IMR-90 (cell line): ENCODE data around the gene USP47. TPM values are rescaled to one million over a fixed set of nuclear protein-coding genes. Genes with fewer than 3 reads are reported as not detected.

ENCODE experiments used
- ATAC-seq: fragments of 200-7000 bp; cut with Tn5 transposase; 2 replicates; pipeline ENCODE4 v1.9.1; 2020; ENCODE audit warnings: low read depth, mild to moderate bottlenecking, moderate library complexity
- BruUV-seq: library from RNA; stranded (reverse); fragments of 400-500 nt; replicated peaks from 2 replicates; lab custom pipeline; 2021; lab: Mats Ljungman, UMichigan
- CTCF ChIA-PET: fragments of 300-600 bp; formaldehyde crosslinking; extraction: SDS; loops from one replicate; lab custom pipeline; 2021; ENCODE audit warnings: antibody characterized with exemption; lab: Yijun Ruan, JAX
- POLR2A ChIA-PET: fragments of 300-600 bp; sonication (Branson Sonifier 250); formaldehyde crosslinking; loops from one replicate; lab custom pipeline; 2022; ENCODE audit warnings: antibody characterized with exemption; ENCODE audit not compliant: unreplicated experiment; lab: Charles Lee
- DNase-seq: peaks from one replicate; pipeline ENCODE4 v3.0.0; 2013
- H2AFZ ChIP-seq: replicated peaks from 2 replicates; pipeline ENCODE3; 2013; ENCODE audit warnings: low read length, mild to moderate bottlenecking; ENCODE audit not compliant: poor library complexity
- H2AK5ac ChIP-seq: 2 replicates; pipeline ENCODE4 v1.6.1; 2013; ENCODE audit warnings: low read depth, low read length, inconsistent platforms
- H2AK9ac ChIP-seq: replicated peaks from 2 replicates; pipeline ENCODE3; 2013; ENCODE audit warnings: mild to moderate bottlenecking, low read depth, low read length, moderate library complexity; ENCODE audit not compliant: poor library complexity
- H2BK120ac ChIP-seq: 2 replicates; pipeline ENCODE4 v1.6.1; 2013; ENCODE audit warnings: low read depth, low read length, inconsistent platforms
- H2BK15ac ChIP-seq: 3 replicates; pipeline ENCODE4 v1.6.1; 2013; ENCODE audit warnings: low read depth, low read length, inconsistent platforms
- H2BK20ac ChIP-seq: 2 replicates; pipeline ENCODE4 v1.6.1; 2013; ENCODE audit warnings: low read depth, mild to moderate bottlenecking, inconsistent platforms, low read length, moderate library complexity
- H2BK5ac ChIP-seq: 2 replicates; pipeline ENCODE4 v1.6.1; 2013; ENCODE audit warnings: mild to moderate bottlenecking, low read depth, low read length, inconsistent platforms; ENCODE audit not compliant: poor library complexity, severe bottlenecking
- H3K14ac ChIP-seq: replicated peaks from 2 replicates; pipeline ENCODE4 v1.6.1; 2013; ENCODE audit warnings: low read depth, low read length, inconsistent platforms
- H3K18ac ChIP-seq: 2 replicates; pipeline ENCODE4 v1.6.1; 2013; ENCODE audit warnings: low read depth, low read length, control low read depth
- H3K23ac ChIP-seq: 2 replicates; pipeline ENCODE4 v1.6.1; 2013; ENCODE audit warnings: low read depth, low read length, inconsistent platforms
- H3K27ac ChIP-seq: 2 replicates; pipeline ENCODE4 v1.5.1; 2013; ENCODE audit warnings: mild to moderate bottlenecking, control low read depth, low read length; ENCODE audit not compliant: insufficient read depth
- H3K27me3 ChIP-seq: 2 replicates; pipeline ENCODE4 v1.6.1; 2013; ENCODE audit warnings: low read length; ENCODE audit not compliant: control insufficient read depth, insufficient read depth
- H3K36me3 ChIP-seq: 2 replicates; pipeline ENCODE4 v1.6.1; 2013; ENCODE audit warnings: low read length, mixed read lengths; ENCODE audit not compliant: control insufficient read depth, insufficient read depth
- H3K4ac ChIP-seq: 2 replicates; pipeline ENCODE4 v1.6.1; 2013; ENCODE audit warnings: low read depth, low read length, inconsistent platforms
- H3K4me1 ChIP-seq: 2 replicates; pipeline ENCODE4 v1.6.1; 2013; ENCODE audit warnings: low read length, mixed read lengths; ENCODE audit not compliant: control insufficient read depth, insufficient read depth
- H3K4me2 ChIP-seq: 2 replicates; pipeline ENCODE4 v1.6.1; 2013; ENCODE audit warnings: low read depth, mild to moderate bottlenecking, control low read depth, low read length, moderate library complexity
- H3K4me3 ChIP-seq: 2 replicates; pipeline ENCODE4 v1.5.1; 2013; ENCODE audit warnings: low read depth, mild to moderate bottlenecking, control low read depth, low read length, moderate library complexity; ENCODE audit not compliant: insufficient read depth
- H3K56ac ChIP-seq: 2 replicates; pipeline ENCODE4 v1.6.1; 2013; ENCODE audit warnings: low read length, inconsistent platforms; ENCODE audit not compliant: insufficient read depth; ENCODE audit errors: extremely low read depth
- H3K79me1 ChIP-seq, 2 experiments: 2 replicates each; pipeline ENCODE4 v1.6.1; 2013; ENCODE audit warnings: low read length in 2 of 2, inconsistent platforms in 1 of 2, low read depth in 1 of 2
- H3K9ac ChIP-seq: 2 replicates; pipeline ENCODE4 v1.6.1; 2013; ENCODE audit warnings: low read depth, low read length, control low read depth
- H3K9me1 ChIP-seq: 2 replicates; pipeline ENCODE4 v1.6.1; 2013; ENCODE audit warnings: low read length, inconsistent platforms; ENCODE audit not compliant: insufficient read depth
- H3K9me3 ChIP-seq: 2 replicates; pipeline ENCODE4 v1.6.1; 2013; ENCODE audit warnings: low read length; ENCODE audit not compliant: control insufficient read depth, insufficient read depth
- H4K20me1 ChIP-seq: 2 replicates; pipeline ENCODE4 v1.6.1; 2013; ENCODE audit warnings: low read length, inconsistent platforms; ENCODE audit not compliant: insufficient read depth
- H4K5ac ChIP-seq: 2 replicates; pipeline ENCODE4 v1.6.1; 2013; ENCODE audit warnings: mild to moderate bottlenecking, low read depth, low read length, control low read depth
- H4K8ac ChIP-seq, 2 experiments: 2 replicates each; pipeline ENCODE4 v1.6.1; 2013; ENCODE audit warnings: low read depth in 2 of 2, low read length in 2 of 2, control low read depth in 1 of 2, inconsistent platforms in 1 of 2
- H4K91ac ChIP-seq: 2 replicates; pipeline ENCODE4 v1.6.1; 2013; ENCODE audit warnings: low read depth, low read length, inconsistent platforms; ENCODE audit not compliant: insufficient read depth
- BHLHE40 ChIP-seq: fragments of 150-350 bp; IDR thresholded peaks from 2 replicates; pipeline ENCODE4 v1.6.1; 2016; ENCODE audit warnings: mild to moderate bottlenecking, low read depth, low read length
- CEBPB ChIP-seq: IDR thresholded peaks from 2 replicates; pipeline ENCODE4 v1.6.1; 2012; ENCODE audit warnings: low read depth, low read length, improper control_type of control experiment
- CHD1 ChIP-seq: IDR thresholded peaks from 2 replicates; pipeline ENCODE4 v1.6.1; 2012; ENCODE audit warnings: low read depth, low read length, improper control_type of control experiment
- MAZ ChIP-seq: IDR thresholded peaks from 2 replicates; pipeline ENCODE4 v1.6.1; 2012; ENCODE audit warnings: low read depth, mild to moderate bottlenecking, low read length, improper control_type of control experiment, moderate library complexity, borderline replicate concordance
- POLR2A ChIP-seq: IDR thresholded peaks from 2 replicates; pipeline ENCODE4 v1.6.1; 2012; ENCODE audit warnings: mild to moderate bottlenecking, low read depth, low read length
- RFX5 ChIP-seq: IDR thresholded peaks from 2 replicates; pipeline ENCODE4 v1.8.0; 2012; ENCODE audit warnings: low read depth, mild to moderate bottlenecking, low read length, moderate library complexity
- SMC3 ChIP-seq: fragments of 150-350 bp; IDR thresholded peaks from 2 replicates; pipeline ENCODE4 v1.6.1; 2016; ENCODE audit warnings: low read depth, mild to moderate bottlenecking, antibody characterized with exemption, low read length, moderate library complexity
- WGBS, 2 experiments: methylation state at CpG; one replicate each; pipeline versions ENCODE4 v1.1.5 to v1.1.7; 2013; ENCODE audit warnings: missing lambda C conversion rate in 2 of 2; ENCODE audit not compliant: insufficient read length in 1 of 2; ENCODE audit errors: extremely low coverage in 2 of 2; 5-methylcytosine and 5-hydroxymethylcytosine counted together
- dilution Hi-C: fragments of 300-500 bp; cut with HindIII; formaldehyde crosslinking; loops from one replicate; pipeline ENCODE4 v1.14.3; 2018; ENCODE audit warnings: low sequenced_read_pairs; ENCODE audit not compliant: unreplicated experiment
- in situ Hi-C: fragments of 300-500 bp; cut with MboI; formaldehyde crosslinking; loops from 3 replicates; pipeline ENCODE4 v1.14.3; 2019; ENCODE audit warnings: low sequenced_read_pairs, inconsistent platforms, mixed read lengths
- intact Hi-C: fragments of 100-400 bp; cut with micrococcal nuclease; formaldehyde crosslinking; loops from 2 replicates; pipeline ENCODE4 v1.10.0; 2022
- polyA plus RNA-seq, 3 experiments: library from polyadenylated mRNA; depleted of rRNA; stranded (reverse); fragments of >200 nt; gene quantifications; 2 replicates each; pipeline ENCODE4 v1.2.3, GENCODE V29; 2012; ENCODE audit warnings: low replicate concordance in 1 of 3
- total RNA-seq: library from RNA; depleted of rRNA; stranded (reverse); fragments of >200 nt; gene quantifications from 2 replicates; pipeline ENCODE4 v1.2.3, GENCODE V29; 2012
- TF ChIP-seq, protein P1 (sequence below): conservative IDR thresholded peaks from 2 replicates; pipeline ENCODE4 v1.5.1; 2012; ENCODE audit warnings: mild to moderate bottlenecking, low read depth, low read length, improper control_type of control experiment
- TF ChIP-seq, protein P2 (sequence below): fragments of 150-350 bp; IDR thresholded peaks from 2 replicates; pipeline ENCODE4 v1.6.1; 2017; ENCODE audit warnings: mild to moderate bottlenecking, antibody characterized with exemption, low read length, low read depth

The USP47 gene
- total and polyA plus RNA-seq, 2 of the 4 experiments (the other 2 are of a cell fraction), result 15.0 to 110 TPM

DNA sequence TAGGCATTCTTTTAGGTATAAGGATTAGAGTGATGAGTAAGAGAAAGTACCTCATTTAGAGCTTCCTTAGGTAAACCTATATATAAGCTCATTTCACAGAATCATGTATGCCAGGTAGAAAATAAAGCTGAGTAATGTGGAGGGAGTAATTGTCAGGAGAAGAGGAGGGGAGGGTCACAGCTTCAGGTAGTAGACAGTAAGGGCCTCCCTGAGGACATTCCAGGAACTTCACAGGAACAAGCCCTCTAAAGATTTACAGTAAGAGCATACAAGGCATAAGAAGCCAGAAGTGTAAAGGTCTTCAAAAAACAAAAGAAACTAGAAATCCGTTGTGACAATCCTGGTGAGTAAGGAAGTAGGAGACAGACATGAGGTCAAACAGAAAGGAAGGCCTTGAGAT is 57.6 kb downstream of the USP47 start:
- WGBS, 2 experiments, result no CpG with 5 or more reads among the region's 1 CpG
- DNase-seq (no peak), ATAC-seq (no peak)
- H3K56ac ChIP-seq, result no peak overlapping the region
- 0 out of 2 replicates have a peak, but pooled peaks cover 2% of the 10 kb centered on the region for H4K20me1 ChIP-seq
- H3K9me1 ChIP-seq, result peaks cover 5% of the 10 kb centered on the region
- H2AFZ ChIP-seq, result no peak overlapping the region
- H2BK5ac ChIP-seq, result no peak overlapping the region
- no peak overlapping the region for H2AK9ac ChIP-seq
- no peak overlapping the region for H3K14ac ChIP-seq
- no peak overlapping the region for H3K9ac ChIP-seq
- dilution Hi-C loops, result no loop called here
- H3K27me3 ChIP-seq, result no peaks in the 10 kb centered on the region
- no peaks in the 10 kb centered on the region for H3K4me1 ChIP-seq
- H2BK15ac ChIP-seq, result no peak overlapping the region
- no peak overlapping the region for H2BK120ac ChIP-seq
- CTCF ChIA-PET, result no interaction called here
- intact Hi-C loops, result loop anchor here (5.0 kb wide), 1 partner anchor 102 kb away; no protein-coding TSS in a partner anchor
- H3K27ac ChIP-seq, result no peak overlapping the region
- no peak overlapping the region for H3K18ac ChIP-seq
- H3K4me3 ChIP-seq, result no peak overlapping the region
- no peak overlapping the region for H3K23ac ChIP-seq
- H2BK20ac ChIP-seq, result no peak overlapping the region
- H3K4ac ChIP-seq, result no peak overlapping the region
- in situ Hi-C loops, result no loop called here
- TF ChIP-seq, protein P1, sequence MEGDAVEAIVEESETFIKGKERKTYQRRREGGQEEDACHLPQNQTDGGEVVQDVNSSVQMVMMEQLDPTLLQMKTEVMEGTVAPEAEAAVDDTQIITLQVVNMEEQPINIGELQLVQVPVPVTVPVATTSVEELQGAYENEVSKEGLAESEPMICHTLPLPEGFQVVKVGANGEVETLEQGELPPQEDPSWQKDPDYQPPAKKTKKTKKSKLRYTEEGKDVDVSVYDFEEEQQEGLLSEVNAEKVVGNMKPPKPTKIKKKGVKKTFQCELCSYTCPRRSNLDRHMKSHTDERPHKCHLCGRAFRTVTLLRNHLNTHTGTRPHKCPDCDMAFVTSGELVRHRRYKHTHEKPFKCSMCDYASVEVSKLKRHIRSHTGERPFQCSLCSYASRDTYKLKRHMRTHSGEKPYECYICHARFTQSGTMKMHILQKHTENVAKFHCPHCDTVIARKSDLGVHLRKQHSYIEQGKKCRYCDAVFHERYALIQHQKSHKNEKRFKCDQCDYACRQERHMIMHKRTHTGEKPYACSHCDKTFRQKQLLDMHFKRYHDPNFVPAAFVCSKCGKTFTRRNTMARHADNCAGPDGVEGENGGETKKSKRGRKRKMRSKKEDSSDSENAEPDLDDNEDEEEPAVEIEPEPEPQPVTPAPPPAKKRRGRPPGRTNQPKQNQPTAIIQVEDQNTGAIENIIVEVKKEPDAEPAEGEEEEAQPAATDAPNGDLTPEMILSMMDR, result no peak
- TF ChIP-seq CHD1, result no peak
- TF ChIP-seq POLR2A, result no peak
- TF ChIP-seq RFX5, result no peak
- no peak for TF ChIP-seq SMC3
- no peak for TF ChIP-seq BHLHE40
- TF ChIP-seq CEBPB, result no peak
- TF ChIP-seq, protein P2, sequence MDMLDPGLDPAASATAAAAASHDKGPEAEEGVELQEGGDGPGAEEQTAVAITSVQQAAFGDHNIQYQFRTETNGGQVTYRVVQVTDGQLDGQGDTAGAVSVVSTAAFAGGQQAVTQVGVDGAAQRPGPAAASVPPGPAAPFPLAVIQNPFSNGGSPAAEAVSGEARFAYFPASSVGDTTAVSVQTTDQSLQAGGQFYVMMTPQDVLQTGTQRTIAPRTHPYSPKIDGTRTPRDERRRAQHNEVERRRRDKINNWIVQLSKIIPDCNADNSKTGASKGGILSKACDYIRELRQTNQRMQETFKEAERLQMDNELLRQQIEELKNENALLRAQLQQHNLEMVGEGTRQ, result no peak
- no peak for TF ChIP-seq MAZ
- no peak overlapping the region for H3K4me2 ChIP-seq
- peaks cover 6% of the 10 kb centered on the region for H3K36me3 ChIP-seq
- H4K5ac ChIP-seq, result no peak overlapping the region
- H3K79me1 ChIP-seq, result peaks cover 24 to 25% of the 10 kb centered on the region in 2 experiments
- no peaks in the 10 kb centered on the region for H3K9me3 ChIP-seq
- no peak overlapping the region for H4K8ac ChIP-seq
- BruUV-seq, result no TSS peak
- H4K91ac ChIP-seq, result no peak overlapping the region
- H2AK5ac ChIP-seq, result no peak overlapping the region
- POLR2A ChIA-PET, result no interaction called here
